H1 (cell line): ENCODE results near the gene NUDC. TPM values are rescaled to one million over a fixed set of nuclear protein-coding genes. Genes with fewer than 3 reads are reported as not detected.
"Not testable (repeated sequence)": the region's sequence is repeated elsewhere in the genome, so short reads cannot be mapped to it uniquely, and the experiment has no call there.

Experiments
- CTCF ChIA-PET: fragments of 300-600 bp; sonication (Branson Sonifier 250); formaldehyde crosslinking; loops from one replicate; lab custom pipeline; 2021; ENCODE audit not compliant: partially characterized antibody; lab: Charles Lee
- POLR2A ChIA-PET: fragments of 300-600 bp; sonication (Branson Sonifier 250); formaldehyde crosslinking; loops from one replicate; lab custom pipeline; 2021; ENCODE audit warnings: inconsistent platforms; ENCODE audit not compliant: partially characterized antibody; lab: Charles Lee
- DNase-seq, 2 experiments: peaks; one replicate each; pipeline versions ENCODE4 v3.0.0 to v3.0.0-alpha.2; 2010 to 2022; ENCODE audit warnings: low spot score in 2 of 2, low read depth in 1 of 2, mixed read lengths in 1 of 2
- FAIRE-seq: peaks from 2 replicates; lab custom pipeline; 2011; peaks lifted over from hg19 to GRCh38; lab: Jason Lieb, UNC
- H2AFZ ChIP-seq: 2 replicates; pipeline ENCODE4 v1.8.1; 2012; ENCODE audit warnings: low read length, inconsistent platforms
- H2AK5ac ChIP-seq: 2 replicates; pipeline ENCODE4 v1.6.1; 2013; ENCODE audit warnings: low read depth, low read length
- H2BK120ac ChIP-seq: replicated peaks from 2 replicates; pipeline ENCODE3; 2013; ENCODE audit warnings: low read depth, low read length, inconsistent platforms
- H2BK12ac ChIP-seq: 2 replicates; pipeline ENCODE4 v1.6.1; 2013; ENCODE audit warnings: low read depth, low read length
- H2BK15ac ChIP-seq: 2 replicates; pipeline ENCODE4 v1.6.1; 2013; ENCODE audit warnings: low read length
- H2BK20ac ChIP-seq: 2 replicates; pipeline ENCODE4 v1.6.1; 2013; ENCODE audit warnings: low read length
- H2BK5ac ChIP-seq: 2 replicates; pipeline ENCODE4 v1.6.1; 2013; ENCODE audit warnings: low read depth, low read length
- H3K14ac ChIP-seq: 2 replicates; pipeline ENCODE4 v1.6.1; 2013; ENCODE audit warnings: inconsistent platforms; ENCODE audit not compliant: insufficient read length
- H3K18ac ChIP-seq: 2 replicates; pipeline ENCODE4 v1.6.1; 2013; ENCODE audit warnings: low read length; ENCODE audit errors: extremely low read depth
- H3K23ac ChIP-seq: 2 replicates; pipeline ENCODE4 v1.6.1; 2013; ENCODE audit warnings: inconsistent platforms; ENCODE audit not compliant: insufficient read length
- H3K23me2 ChIP-seq: 2 replicates; pipeline ENCODE4 v1.6.1; 2013; ENCODE audit warnings: low read depth, low read length
- H3K27ac ChIP-seq: 2 replicates; pipeline ENCODE4 v1.6.1; 2011; ENCODE audit warnings: low read depth, low read length, inconsistent platforms
- H3K27me3 ChIP-seq, 4 experiments: replicated peaks in 1 of 4; 1 replicate in 1 of 4; 2 replicates in 3 of 4; pipeline versions ENCODE4 v1.6.1 to v1.8.1; 2011 to 2013; ENCODE audit warnings: low read length in 3 of 4, mild to moderate bottlenecking in 3 of 4, inconsistent platforms in 2 of 4, mixed read lengths in 2 of 4, moderate library complexity in 1 of 4; ENCODE audit not compliant: control insufficient read depth in 3 of 4, insufficient read depth in 3 of 4; ENCODE audit errors: extremely low read depth in 1 of 4
- H3K36me3 ChIP-seq, 4 experiments: 2 replicates each; pipeline versions ENCODE4 v1.6.1 to v1.8.1; 2011 to 2013; ENCODE audit warnings: mild to moderate bottlenecking in 4 of 4, low read length in 3 of 4, moderate library complexity in 2 of 4, control low read depth in 1 of 4, inconsistent platforms in 1 of 4; ENCODE audit not compliant: insufficient read depth in 4 of 4, control insufficient read depth in 2 of 4
- H3K4ac ChIP-seq: replicated peaks from 2 replicates; pipeline ENCODE3; 2013; ENCODE audit warnings: low read length, low read depth, mixed read lengths, inconsistent platforms; ENCODE audit not compliant: insufficient read length
- H3K4me1 ChIP-seq, 4 experiments: replicated peaks in 1 of 4; 1 replicate in 1 of 4; 2 replicates in 3 of 4; pipeline versions ENCODE4 v1.6.1 to v1.8.1; 2011 to 2013; ENCODE audit warnings: low read length in 3 of 4, inconsistent platforms in 2 of 4, mixed read lengths in 1 of 4; ENCODE audit not compliant: insufficient read depth in 4 of 4, control insufficient read depth in 3 of 4
- H3K4me2 ChIP-seq, 2 experiments: 2 replicates each; pipeline versions ENCODE4 v1.6.1 to v1.8.1; 2011 to 2013; ENCODE audit warnings: low read depth in 2 of 2, low read length in 2 of 2, control low read depth in 1 of 2, inconsistent platforms in 1 of 2, mild to moderate bottlenecking in 1 of 2; ENCODE audit not compliant: insufficient read depth in 1 of 2
- H3K4me3 ChIP-seq, 4 experiments: fragments of 200-600, 300-600 bp in 1 of 4; sonication (generic), shearing (Covaris generic), sonication (Bioruptor Twin) in 1 of 4; 2 replicates each; pipeline versions ENCODE4 v1.5.1 to v1.8.1; 2011 to 2016; ENCODE audit warnings: low read length in 4 of 4, low read depth in 3 of 4, control low read depth in 2 of 4, inconsistent platforms in 2 of 4, mild to moderate bottlenecking in 2 of 4, mixed read lengths in 1 of 4, moderate library complexity in 1 of 4; ENCODE audit not compliant: insufficient read depth in 2 of 4; ENCODE audit errors: extremely low read depth in 1 of 4
- H3K56ac ChIP-seq: replicated peaks from 2 replicates; pipeline ENCODE3; 2013; ENCODE audit warnings: low read depth, mild to moderate bottlenecking, mixed read lengths, low read length, inconsistent platforms; ENCODE audit not compliant: insufficient read length
- H3K79me1 ChIP-seq: 2 replicates; pipeline ENCODE4 v1.6.1; 2013; ENCODE audit warnings: low read depth, low read length, control low read depth
- H3K79me2 ChIP-seq, 2 experiments: 2 replicates each; pipeline versions ENCODE4 v1.6.1 to v1.8.1; 2012 to 2013; ENCODE audit warnings: low read length in 2 of 2, mild to moderate bottlenecking in 2 of 2, inconsistent platforms in 1 of 2; ENCODE audit not compliant: insufficient read depth in 2 of 2, control insufficient read depth in 1 of 2
- H3K9ac ChIP-seq, 4 experiments: replicated peaks in 1 of 4; 1 replicate in 1 of 4; 2 replicates in 3 of 4; pipeline versions ENCODE4 v1.6.1 to v1.8.1; 2011 to 2013; ENCODE audit warnings: low read depth in 3 of 4, low read length in 3 of 4, control low read depth in 2 of 4, mild to moderate bottlenecking in 2 of 4, moderate library complexity in 2 of 4, inconsistent platforms in 1 of 4; ENCODE audit errors: extremely low read depth in 1 of 4
- H3K9me3 ChIP-seq, 2 experiments: 2 replicates each; pipeline versions ENCODE4 v1.6.1 to v1.8.1; 2012 to 2013; ENCODE audit warnings: mild to moderate bottlenecking in 2 of 2, moderate library complexity in 2 of 2, control low read depth in 1 of 2, inconsistent platforms in 1 of 2, low read depth in 1 of 2, low read length in 1 of 2, mixed read lengths in 1 of 2; ENCODE audit not compliant: insufficient read depth in 2 of 2
- H4K20me1 ChIP-seq, 2 experiments: replicated peaks in 1 of 2; 2 replicates each; pipeline versions ENCODE3 to v1.8.1; 2011 to 2013; ENCODE audit warnings: inconsistent platforms in 2 of 2, low read length in 2 of 2, mild to moderate bottlenecking in 1 of 2; ENCODE audit not compliant: insufficient read depth in 2 of 2, control insufficient read depth in 1 of 2
- H4K5ac ChIP-seq: 2 replicates; pipeline ENCODE4 v1.6.1; 2013; ENCODE audit warnings: low read length, low read depth, mixed read lengths, inconsistent platforms; ENCODE audit not compliant: insufficient read length
- H4K8ac ChIP-seq: 2 replicates; pipeline ENCODE4 v1.8.0; 2013; ENCODE audit warnings: mild to moderate bottlenecking, moderate library complexity, low read length, inconsistent platforms; ENCODE audit not compliant: insufficient read depth; ENCODE audit errors: extremely low read depth
- H4K91ac ChIP-seq: replicated peaks from 2 replicates; pipeline ENCODE3; 2013; ENCODE audit warnings: low read length, mixed read lengths, inconsistent platforms; ENCODE audit not compliant: insufficient read length
- WGBS, 2 experiments: shearing (Covaris generic) in 1 of 2; methylation state at CpG; one replicate each; pipeline versions ENCODE4 v1.1.6 to v1.1.7; 2013 to 2015; ENCODE audit warnings: low lambda C conversion rate in 2 of 2, mixed read lengths in 2 of 2, inconsistent platforms in 1 of 2, low coverage in 1 of 2, missing lambda C conversion rate in 1 of 2; ENCODE audit not compliant: insufficient replicate concordance in 2 of 2, insufficient coverage in 1 of 2, insufficient read length in 1 of 2; ENCODE audit errors: extremely low coverage in 1 of 2, missing lambda C conversion rate in 1 of 2; 5-methylcytosine and 5-hydroxymethylcytosine counted together
- polyA plus RNA-seq, 7 experiments: library from polyadenylated mRNA; depleted of rRNA in 3 of 7; stranded (reverse) in 5 of 7; unstranded in 2 of 7; fragments of >200 nt in 5 of 7; fragments of 200-250 nt in 2 of 7; gene quantifications; 1 replicate in 5 of 7; 2 replicates in 1 of 7; 4 replicates in 1 of 7; pipeline versions ENCODE4 v1.2.1 to v1.2.3, GENCODE V29; 2011 to 2013; ENCODE audit warnings: missing spikeins in 2 of 7, mixed read lengths in 2 of 7
- total RNA-seq: library from RNA; stranded (reverse); fragmentation: NEBNext Ultra II Directional; extraction: Animal tissue kit (Norgen Biotek cat#: 25700); gene quantifications from 2 replicates; pipeline ENCODE4 v1.2.1, GENCODE V29; 2021

The NUDC gene
- total and polyA plus RNA-seq, 2 of the 8 experiments (the other 6 are each of a cell fraction or from before 2014, with no cell fraction given) = 43.2 to 131 TPM

DNA sequence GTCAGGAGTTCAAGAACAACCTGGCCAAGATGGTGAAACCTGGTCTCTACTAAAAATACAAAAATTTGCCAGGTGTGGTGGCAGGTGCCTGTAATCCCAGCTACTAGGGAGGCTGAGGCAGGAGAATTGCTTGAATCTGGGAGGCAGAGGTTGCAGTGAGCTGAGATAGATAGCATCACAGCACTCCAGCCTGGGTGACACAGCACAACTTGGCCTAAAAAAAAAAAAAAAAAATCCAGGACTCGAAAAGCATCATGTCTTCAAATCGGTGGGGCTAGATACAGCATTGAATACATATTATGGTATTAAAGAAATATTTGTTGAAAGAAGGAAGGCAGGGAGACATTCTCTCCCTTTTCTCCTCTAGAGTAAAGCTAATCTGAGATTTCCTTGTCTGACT lies 48.4 kb upstream of the NUDC start:
- not testable (repeated sequence) for H3K36me3 ChIP-seq, H2AK5ac ChIP-seq, H3K4me1 ChIP-seq, DNase-seq, H2AFZ ChIP-seq, H4K91ac ChIP-seq, H3K23ac ChIP-seq, FAIRE-seq, H3K18ac ChIP-seq, H3K9me3 ChIP-seq, H4K8ac ChIP-seq, H3K27me3 ChIP-seq, H3K56ac ChIP-seq, H3K79me1 ChIP-seq, H3K14ac ChIP-seq, H2BK12ac ChIP-seq, H3K27ac ChIP-seq, H3K23me2 ChIP-seq, H4K20me1 ChIP-seq, H2BK20ac ChIP-seq, H3K4me3 ChIP-seq, H2BK15ac ChIP-seq, H2BK5ac ChIP-seq, H3K4ac ChIP-seq, H3K79me2 ChIP-seq, H3K4me2 ChIP-seq, H2BK120ac ChIP-seq, H4K5ac ChIP-seq, H3K9ac ChIP-seq
- CTCF ChIA-PET = interaction anchor here (0.6 to 31.7 kb wide), 4 partner anchors 7 to 292 kb away, joined by 3 to 547 read pairs (median 275); partner anchors contain the start of genes GPN2 and SFN
- 83% methylated on average over 2 of the region's 2 CpGs; no CpG with 5 or more reads in 1 of the 2 experiments for WGBS, 2 experiments
- POLR2A ChIA-PET = interaction anchor here (0.6 kb wide), 2 partner anchors 438 to 452 kb away, joined by 3 read pairs; no protein-coding TSS in a partner anchor
